ENCODE measurements around the gene HELZ. TPM values are rescaled to one million over a fixed set of nuclear protein-coding genes. Genes with fewer than 3 reads are reported as not detected.

Gene HELZ
- total RNA-seq, result 10 to 100 TPM; 71.2 to 77.5 TPM

GRCh38 chr17:67245073-67245693, at the start of gene HELZ:
TSS of gene HELZ (minus strand) at chr17:67245196. CDS start at chr17:67218804, 26,392 bp downstream.

DNA sequence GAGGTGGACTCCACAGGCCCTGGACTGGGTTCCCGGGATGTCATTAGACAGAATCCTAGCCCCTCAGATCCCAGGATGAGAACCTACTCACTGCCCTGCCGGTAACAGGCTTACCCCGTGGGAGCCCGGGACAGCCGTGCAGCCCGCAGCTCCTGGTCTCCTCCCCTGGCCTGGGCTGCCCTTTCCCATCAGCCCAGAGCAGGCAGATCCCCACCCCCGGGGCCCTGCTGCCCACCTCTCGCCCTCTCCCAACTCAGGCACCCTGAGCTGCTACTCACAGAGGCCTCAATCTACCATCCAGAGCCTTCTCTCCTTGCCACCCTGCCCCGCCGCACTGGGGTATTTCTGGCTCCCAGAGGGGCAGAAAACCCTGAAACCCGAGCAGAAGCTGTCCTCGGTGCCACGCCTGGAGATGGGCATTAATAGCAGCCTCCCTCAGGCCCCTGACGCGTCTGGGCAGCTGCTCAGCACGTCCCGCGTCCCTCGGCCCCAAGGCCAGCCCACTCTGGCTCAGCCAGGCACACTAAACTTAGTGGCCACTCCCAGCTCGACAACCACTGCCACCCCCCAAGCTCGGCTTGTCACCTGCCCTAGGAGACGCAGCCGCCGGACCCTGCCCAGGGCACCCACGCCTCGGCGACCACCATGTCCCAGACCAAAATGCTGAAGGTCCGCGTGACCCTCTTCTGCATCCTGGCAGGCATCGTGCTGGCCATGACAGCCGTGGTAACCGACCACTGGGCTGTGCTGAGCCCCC, 200.8 kb downstream of the HELZ start, which contains the start of gene CACNG1:
Gene CACNG1, plus strand, starts transcription at position 539 of the 757 bp plus-strand sequence. Its CDS starts 107 bp downstream, at position 646.

Other genes with a start within 250 kb of the HELZ start
- gene CACNG1, start 200.6 kb downstream of the HELZ start, total RNA-seq, result not detected
- 10 to 100 TPM; 36.4 to 39.3 TPM for gene PSMD12, start 121.4 kb upstream of the HELZ start, total RNA-seq
- gene PITPNC1, start 132.1 kb upstream of the HELZ start, total RNA-seq, result 10 to 100 TPM; 63.2 to 64.4 TPM